SJSA1 (cell line): Measurements from ENCODE around the gene PPP2R2C. TPM values are rescaled to one million over a fixed set of nuclear protein-coding genes. Genes with fewer than 3 reads are reported as not detected.

ENCODE experiments used
- DNase-seq, 2 experiments: peaks; one replicate each; pipeline ENCODE4 v3.0.0-alpha.2; 2015 to 2020; ENCODE audit warnings: low spot score in 2 of 2, low read depth in 1 of 2
- H3K27ac ChIP-seq: fragments of 250-450 bp; sonication (Bioruptor Pico); 2 replicates; pipeline ENCODE4 v1.5.1; 2020; ENCODE audit warnings: mild to moderate bottlenecking, moderate library complexity
- H3K27me3 ChIP-seq: fragments of 250-450 bp; sonication (Bioruptor Pico); replicated peaks from 2 replicates; pipeline ENCODE4 v1.5.1; 2020; ENCODE audit warnings: mild to moderate bottlenecking, moderate library complexity
- H3K36me3 ChIP-seq: fragments of 250-450 bp; sonication (Bioruptor Pico); 2 replicates; pipeline ENCODE4 v1.5.1; 2020; ENCODE audit warnings: mild to moderate bottlenecking
- H3K4me1 ChIP-seq: fragments of 250-450 bp; sonication (Bioruptor Pico); replicated peaks from 2 replicates; pipeline ENCODE4 v1.6.1; 2021; ENCODE audit warnings: mild to moderate bottlenecking
- H3K4me3 ChIP-seq: fragments of 250-450 bp; sonication (Bioruptor Pico); 2 replicates; pipeline ENCODE4 v1.5.1; 2020; ENCODE audit warnings: mild to moderate bottlenecking
- H3K9me3 ChIP-seq: fragments of 250-450 bp; sonication (Bioruptor Pico); replicated peaks from 2 replicates; pipeline ENCODE4 v1.5.1; 2020; ENCODE audit warnings: mild to moderate bottlenecking
- total RNA-seq: library from RNA; depleted of rRNA; stranded (reverse); fragments of >200 nt; shearing (Covaris generic); gene quantifications from 2 replicates; pipeline ENCODE4 v1.2.3, GENCODE V29; 2014

PPP2R2C gene
- total RNA-seq, 1 experiment from 2014 or later: not detected

- H3K36me3 ChIP-seq: no peaks in the 10 kb centered on the region
Measured at GRCh38 chr4:6487466-6487865, 15.1 kb upstream of the PPP2R2C start.

GRCh38 chr4:6480534-6481088, 8.2 kb upstream of the PPP2R2C start:
- H3K4me3 ChIP-seq: no peak overlapping the region
- no peak for DNase-seq
- H3K4me1 ChIP-seq: no peaks in the 10 kb centered on the region
- no peaks in the 10 kb centered on the region for H3K9me3 ChIP-seq
- no peaks in the 10 kb centered on the region for H3K27me3 ChIP-seq
- H3K27ac ChIP-seq: no peak overlapping the region
- no peaks in the 10 kb centered on the region for H3K36me3 ChIP-seq

More at GRCh38 chr4:6487466-6487865, 15.1 kb upstream of the PPP2R2C start:
- H3K9me3 ChIP-seq: no peaks in the 10 kb centered on the region
- DNase-seq: no peak
- no peaks in the 10 kb centered on the region for H3K4me1 ChIP-seq
- H3K27ac ChIP-seq: no peak overlapping the region
- H3K27me3 ChIP-seq: 0 out of 2 replicates have a peak, but pooled peaks cover 2% of the 10 kb centered on the region
- H3K4me3 ChIP-seq: no peak overlapping the region

GRCh38 chr4:6478546-6479220, 6.3 kb upstream of the PPP2R2C start:
- H3K36me3 ChIP-seq: no peaks in the 10 kb centered on the region
- H3K9me3 ChIP-seq: no peaks in the 10 kb centered on the region
- no peaks in the 10 kb centered on the region for H3K4me1 ChIP-seq
- no peak for DNase-seq
- H3K27me3 ChIP-seq: no peaks in the 10 kb centered on the region
- no peak overlapping the region for H3K4me3 ChIP-seq
- no peak overlapping the region for H3K27ac ChIP-seq

GRCh38 chr4:6476893-6477292, 4.5 kb upstream of the PPP2R2C start:
- DNase-seq: peak in 1 of 2 experiments; percentile 2
- Histone ChIP-seq H3K9me3 (no peaks in the 10 kb centered on the region), H3K27me3 (no peaks in the 10 kb centered on the region), H3K4me1 (no peaks in the 10 kb centered on the region), H3K36me3 (no peaks in the 10 kb centered on the region), H3K4me3 (no peak overlapping the region), H3K27ac (no peak overlapping the region)

- H3K36me3 ChIP-seq: no peaks in the 10 kb centered on the region
- H3K27ac ChIP-seq: no peak overlapping the region
- H3K4me3 ChIP-seq: no peak overlapping the region
- H3K9me3 ChIP-seq: no peaks in the 10 kb centered on the region
- peaks cover 9% of the 10 kb centered on the region for H3K27me3 ChIP-seq
- H3K4me1 ChIP-seq: peaks cover 6% of the 10 kb centered on the region
- DNase-seq: no peak
Measured at GRCh38 chr4:6475492-6476020, 3.1 kb upstream of the PPP2R2C start.

GRCh38 chr4:6474705-6475457, 2.5 kb upstream of the PPP2R2C start:
- H3K4me1 ChIP-seq: peaks cover 9% of the 10 kb centered on the region
- no peaks in the 10 kb centered on the region for H3K9me3 ChIP-seq
- peaks cover 13% of the 10 kb centered on the region for H3K27me3 ChIP-seq
- H3K36me3 ChIP-seq: no peaks in the 10 kb centered on the region
- H3K4me3 ChIP-seq: no peak overlapping the region
- DNase-seq: no peak
- H3K27ac ChIP-seq: no peak overlapping the region

- Histone ChIP-seq H3K9me3 (no peaks in the 10 kb centered on the region), H3K4me1 (peaks cover 9% of the 10 kb centered on the region), H3K4me3 (no peak overlapping the region), H3K36me3 (no peaks in the 10 kb centered on the region), H3K27me3 (peaks cover 13% of the 10 kb centered on the region), H3K27ac (no peak overlapping the region)
- no peak for DNase-seq
Measured at GRCh38 chr4:6474053-6474568, 1.7 kb upstream of the PPP2R2C start.

- Histone ChIP-seq H3K4me1 (peaks cover 9% of the 10 kb centered on the region), H3K9me3 (no peaks in the 10 kb centered on the region), H3K4me3 (no peak overlapping the region), H3K36me3 (no peaks in the 10 kb centered on the region), H3K27me3 (peaks cover 13% of the 10 kb centered on the region), H3K27ac (no peak overlapping the region)
- DNase-seq: no peak
Measured at GRCh38 chr4:6473264-6474052, 1.0 kb upstream of the PPP2R2C start.

GRCh38 chr4:6472008-6472386, 417 bp downstream of the PPP2R2C start:
- peaks cover 13% of the 10 kb centered on the region for H3K27me3 ChIP-seq

GRCh38 chr4:6471307-6472007, 957 bp downstream of the PPP2R2C start:
- DNase-seq: no peak
- Histone ChIP-seq H3K36me3 (no peaks in the 10 kb centered on the region), H3K4me1 (peaks cover 9% of the 10 kb centered on the region), H3K4me3 (no peak overlapping the region), H3K9me3 (no peaks in the 10 kb centered on the region), H3K27me3 (peaks cover 13% of the 10 kb centered on the region), H3K27ac (no peak overlapping the region)

More at GRCh38 chr4:6472008-6472386, 417 bp downstream of the PPP2R2C start:
- Histone ChIP-seq H3K36me3 (no peaks in the 10 kb centered on the region), H3K4me3 (no peak overlapping the region), H3K27ac (no peak overlapping the region), H3K9me3 (no peaks in the 10 kb centered on the region), H3K4me1 (peaks cover 9% of the 10 kb centered on the region)
- DNase-seq: peak in 1 of 2 experiments; percentile 17

- Histone ChIP-seq H3K27ac (no peak overlapping the region), H3K36me3 (no peaks in the 10 kb centered on the region), H3K4me1 (peaks cover 9% of the 10 kb centered on the region), H3K27me3 (peaks cover 13% of the 10 kb centered on the region), H3K4me3 (peak overlapping the region; percentile 21), H3K9me3 (no peaks in the 10 kb centered on the region)
- DNase-seq: peak; percentile 19 to 38
Measured at GRCh38 chr4:6470502-6471306, 1.7 kb downstream of the PPP2R2C start.

- H3K27ac ChIP-seq: no peak overlapping the region
- peak in 1 of 2 experiments; percentile 22 for DNase-seq
- H3K4me1 ChIP-seq: peaks cover 9% of the 10 kb centered on the region
- H3K27me3 ChIP-seq: peaks cover 13% of the 10 kb centered on the region
- no peaks in the 10 kb centered on the region for H3K9me3 ChIP-seq
- no peak overlapping the region for H3K4me3 ChIP-seq
- H3K36me3 ChIP-seq: no peaks in the 10 kb centered on the region
Measured at GRCh38 chr4:6469898-6470501, 2.4 kb downstream of the PPP2R2C start.
